SU-DHL-6 (cell line): ENCODE results near the gene CNTNAP4.

Experiments used
- EZH2phosphoT487 ChIP-seq: fragments of 200-600 bp; sonication (generic), shearing (Covaris generic); conservative IDR thresholded peaks from 2 replicates; pipeline ENCODE4 v1.6.1; 2018; ENCODE audit warnings: mild to moderate bottlenecking, antibody characterized with exemption, low read length, moderate library complexity, mixed read lengths
- TF ChIP-seq, protein P1 (sequence below): fragments of 200-600 bp; sonication (generic); IDR thresholded peaks from one replicate; pipeline ENCODE4 v1.5.1; 2017; ENCODE audit warnings: antibody characterized with exemption, mild to moderate bottlenecking, low read length, moderate library complexity; ENCODE audit not compliant: insufficient read depth, poor library complexity, severe bottlenecking

DNA sequence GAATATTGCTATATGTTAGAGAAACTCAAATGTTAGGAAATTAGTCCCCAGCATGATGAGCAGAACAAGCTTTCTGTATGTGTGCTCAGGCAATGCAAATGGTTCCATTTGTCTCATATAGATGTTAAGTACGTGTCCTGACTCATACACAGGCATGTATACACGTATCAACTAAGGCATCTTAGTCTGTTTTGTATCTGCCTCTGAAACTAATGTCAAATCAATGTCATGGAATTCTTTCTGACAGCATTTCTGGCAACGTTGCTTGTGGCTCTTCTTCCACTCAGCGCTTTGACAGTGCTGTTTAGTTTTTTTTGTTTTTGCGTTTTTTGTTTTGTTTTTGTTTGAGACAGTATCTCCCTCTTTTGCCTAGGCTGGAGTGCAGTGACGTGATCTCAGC, 111.9 kb downstream of the CNTNAP4 start:
- TF ChIP-seq EZH2phosphoT487: no peak
- TF ChIP-seq, protein P1, sequence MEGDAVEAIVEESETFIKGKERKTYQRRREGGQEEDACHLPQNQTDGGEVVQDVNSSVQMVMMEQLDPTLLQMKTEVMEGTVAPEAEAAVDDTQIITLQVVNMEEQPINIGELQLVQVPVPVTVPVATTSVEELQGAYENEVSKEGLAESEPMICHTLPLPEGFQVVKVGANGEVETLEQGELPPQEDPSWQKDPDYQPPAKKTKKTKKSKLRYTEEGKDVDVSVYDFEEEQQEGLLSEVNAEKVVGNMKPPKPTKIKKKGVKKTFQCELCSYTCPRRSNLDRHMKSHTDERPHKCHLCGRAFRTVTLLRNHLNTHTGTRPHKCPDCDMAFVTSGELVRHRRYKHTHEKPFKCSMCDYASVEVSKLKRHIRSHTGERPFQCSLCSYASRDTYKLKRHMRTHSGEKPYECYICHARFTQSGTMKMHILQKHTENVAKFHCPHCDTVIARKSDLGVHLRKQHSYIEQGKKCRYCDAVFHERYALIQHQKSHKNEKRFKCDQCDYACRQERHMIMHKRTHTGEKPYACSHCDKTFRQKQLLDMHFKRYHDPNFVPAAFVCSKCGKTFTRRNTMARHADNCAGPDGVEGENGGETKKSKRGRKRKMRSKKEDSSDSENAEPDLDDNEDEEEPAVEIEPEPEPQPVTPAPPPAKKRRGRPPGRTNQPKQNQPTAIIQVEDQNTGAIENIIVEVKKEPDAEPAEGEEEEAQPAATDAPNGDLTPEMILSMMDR: no peak
